Measurements from ENCODE around the gene IFITM1.
"Not testable (repeated sequence)": the region's sequence is repeated elsewhere in the genome, so short reads cannot be mapped to it uniquely, and the experiment has no call there.

IFITM1 gene

DNA sequence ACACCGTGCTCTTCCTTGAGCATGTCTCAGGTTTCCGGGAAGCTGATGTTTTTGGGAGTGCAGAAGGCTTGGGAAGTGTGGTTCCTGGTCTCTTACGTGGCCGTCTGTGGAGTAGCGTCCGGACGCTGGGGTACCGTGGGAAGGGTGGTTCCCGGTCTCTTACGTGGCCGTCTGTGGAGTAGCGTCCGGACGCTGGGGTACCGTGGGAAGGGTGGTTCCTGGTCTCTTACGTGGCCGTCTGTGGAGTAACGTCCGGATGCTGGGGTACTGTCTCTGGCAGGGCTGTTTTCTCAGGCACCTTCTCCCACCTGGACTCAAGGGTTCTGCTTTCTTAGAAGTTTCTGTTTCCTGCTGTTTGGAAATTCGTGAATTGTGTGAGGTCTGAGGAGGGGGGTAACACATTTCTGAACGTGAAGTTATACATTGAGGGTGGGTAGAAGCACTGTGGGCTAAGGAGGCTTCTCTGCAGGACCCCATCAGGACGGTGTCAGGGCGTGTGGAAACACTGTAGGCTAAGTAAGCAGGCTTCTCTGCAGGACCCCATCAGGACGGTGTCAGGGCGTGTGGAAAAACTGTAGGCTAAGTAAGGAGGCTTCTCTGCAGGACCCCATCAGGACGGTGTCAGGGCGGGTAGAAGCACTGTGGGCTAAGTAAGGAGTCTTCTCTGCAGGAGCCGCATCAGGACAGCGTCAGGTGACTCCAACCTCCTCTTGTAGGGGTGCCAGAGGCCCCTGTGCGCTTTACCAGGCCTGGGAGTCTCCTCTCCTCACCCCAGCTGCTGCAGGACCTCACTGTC is 12.2 kb downstream of the IFITM1 start:
- DNase-seq = no peak

DNA sequence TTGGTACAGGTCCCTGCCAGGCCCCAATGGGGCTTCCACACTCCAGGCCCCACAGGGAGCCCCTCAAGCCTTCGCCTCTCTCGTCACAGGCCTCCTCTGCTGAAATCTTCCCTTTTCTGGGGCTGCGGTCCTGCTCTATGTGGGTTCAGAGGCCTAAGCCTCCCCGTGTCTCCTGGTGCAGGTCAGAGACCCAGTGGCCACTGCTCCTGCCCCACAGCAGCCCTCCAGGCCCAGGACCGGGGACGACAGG is 12.7 kb downstream of the IFITM1 start:
- DNase-seq = no peak

DNA sequence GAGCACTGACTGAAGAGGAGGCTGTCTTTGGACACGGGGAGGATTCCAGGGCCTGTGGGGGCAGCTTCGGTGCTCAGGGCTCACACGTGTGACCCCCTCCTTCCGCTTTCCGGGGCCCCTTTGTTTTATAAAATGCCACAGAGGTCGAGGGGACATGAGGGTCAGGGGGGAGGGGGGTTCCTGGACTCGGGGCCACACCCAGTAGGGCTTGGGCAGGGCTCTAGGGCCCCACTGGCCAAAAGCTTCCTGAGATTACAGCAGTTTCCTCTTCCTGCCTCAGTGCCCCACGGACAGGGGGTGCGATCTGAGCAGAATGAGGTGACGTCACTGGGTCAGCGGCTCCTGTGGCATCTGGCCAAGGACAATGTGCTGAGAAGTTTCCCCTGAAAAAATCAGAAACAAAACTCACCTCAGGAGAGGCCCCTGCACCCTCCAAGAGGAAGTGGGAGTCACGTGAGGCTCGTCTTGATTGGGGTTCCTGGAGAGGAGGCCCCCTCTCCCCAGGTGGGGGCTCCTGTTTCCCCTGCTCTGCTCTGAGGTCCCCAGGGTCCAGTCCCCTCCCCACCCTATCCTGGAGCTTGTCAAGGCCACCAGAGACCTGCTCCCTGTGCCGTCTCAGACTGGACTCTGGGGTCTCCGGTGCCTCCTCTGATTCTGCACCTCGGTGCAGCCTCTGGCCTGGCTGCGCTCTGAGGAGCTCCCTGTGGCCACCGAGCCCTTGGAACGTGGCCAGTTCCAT is 13.2 kb downstream of the IFITM1 start:
- DNase-seq = peak in 11 of 56 donors; percentile 12 to 65 (median 25)

DNA sequence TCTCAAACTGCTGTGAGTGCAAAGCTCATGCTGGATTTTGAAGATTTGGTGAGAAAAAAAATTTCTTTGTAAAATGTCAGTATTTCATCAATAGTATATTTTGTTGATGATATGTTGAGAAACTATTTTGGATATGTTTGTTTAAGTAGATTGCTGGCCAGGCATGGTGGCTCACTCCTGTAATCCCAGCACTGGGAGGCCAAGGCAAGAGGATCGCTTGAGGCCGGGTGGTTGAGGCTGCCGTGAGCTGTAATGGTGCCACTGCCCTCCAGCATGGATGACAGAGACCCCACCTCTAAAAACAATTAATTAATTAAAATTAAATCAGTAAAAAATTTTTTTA is 13.7 kb downstream of the IFITM1 start:
- DNase-seq = no peak

DNA sequence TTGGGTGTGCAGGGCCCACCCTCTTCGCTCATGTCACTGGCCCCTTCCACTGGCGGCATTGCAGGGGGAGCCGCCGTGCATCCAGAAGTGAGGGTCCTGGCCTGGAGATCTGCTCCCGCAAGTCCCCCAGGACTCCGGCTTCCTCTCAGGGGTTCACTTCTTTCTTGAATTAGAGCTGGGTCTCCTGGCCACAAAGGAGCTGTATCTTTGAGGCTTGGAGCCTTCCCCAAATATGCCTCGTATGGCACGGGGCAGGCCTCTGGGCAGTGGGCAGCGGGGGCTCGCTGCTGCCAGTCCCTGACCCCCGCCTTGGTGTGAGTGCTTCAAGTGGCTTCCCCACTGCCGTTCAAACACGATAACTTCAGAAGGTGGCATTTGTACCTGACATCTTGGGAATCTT is 14.2 kb downstream of the IFITM1 start:
- DNase-seq = no peak

DNA sequence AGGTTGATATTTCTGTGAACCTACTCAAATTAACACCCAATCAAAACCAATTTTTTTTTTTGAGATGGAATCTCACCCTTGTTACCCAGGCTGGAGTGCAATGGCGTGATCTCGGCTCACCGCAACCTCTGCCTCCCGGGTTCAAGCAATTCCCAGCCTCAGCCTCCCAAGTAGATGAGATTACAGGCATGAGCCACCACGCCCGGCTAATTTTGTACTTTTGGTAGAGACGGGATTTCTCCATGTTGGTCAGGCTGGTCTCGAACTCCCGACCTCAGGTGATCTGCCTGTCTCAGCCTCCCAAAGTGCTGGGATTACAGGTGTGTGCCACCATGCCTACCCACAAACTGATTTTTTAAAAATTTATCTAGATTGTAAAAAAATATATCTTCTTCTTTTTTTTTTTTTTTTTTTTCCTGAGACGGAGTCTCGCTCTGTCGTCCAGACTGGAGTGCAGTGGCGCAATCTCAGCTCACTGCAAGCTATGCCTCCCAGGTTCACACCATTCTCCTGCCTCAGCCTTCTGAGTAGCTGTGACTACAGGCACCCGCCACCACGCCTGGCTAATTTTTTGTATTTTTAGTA is 14.8 kb downstream of the IFITM1 start:
- DNase-seq = not testable (repeated sequence)

DNA sequence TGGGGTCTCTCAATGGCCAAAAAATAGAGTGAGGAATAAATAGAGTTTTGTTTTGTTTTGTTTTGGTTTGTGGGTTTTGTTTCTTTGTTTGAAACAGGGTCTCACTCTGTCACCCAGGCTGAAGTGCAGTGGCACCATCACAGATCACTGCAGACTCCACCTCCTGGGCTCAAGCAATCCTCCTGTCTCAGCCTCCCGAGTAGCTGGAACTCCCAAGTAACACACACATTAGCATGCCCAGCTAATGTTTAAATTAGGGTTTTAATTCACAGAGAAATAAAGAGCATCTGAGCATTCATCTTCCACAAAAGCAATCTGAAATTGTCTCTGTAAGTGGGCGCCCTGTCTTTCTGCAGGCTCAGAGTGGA is 16.0 kb downstream of the IFITM1 start:
- no peak for DNase-seq

DNA sequence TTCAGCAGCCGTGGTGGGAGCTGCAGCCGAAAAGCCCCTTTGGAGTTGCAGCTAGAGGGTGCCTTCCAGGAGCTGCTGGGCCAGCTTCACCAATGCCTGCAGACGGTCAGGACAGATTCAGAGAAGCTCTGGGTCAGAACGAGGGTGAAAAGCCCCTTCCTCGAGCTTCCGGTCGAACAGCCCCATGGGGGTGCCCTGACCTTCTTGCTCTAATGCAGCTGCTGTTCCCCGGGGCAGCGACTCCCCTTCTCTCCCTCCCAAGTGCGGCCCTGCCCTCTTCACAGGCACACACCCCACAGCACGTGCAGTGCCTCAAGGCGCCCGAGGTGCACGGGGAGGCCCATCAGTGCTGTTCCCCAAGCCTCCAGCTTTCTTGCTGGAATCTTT is 16.5 kb downstream of the IFITM1 start:
- DNase-seq = no peak

DNA sequence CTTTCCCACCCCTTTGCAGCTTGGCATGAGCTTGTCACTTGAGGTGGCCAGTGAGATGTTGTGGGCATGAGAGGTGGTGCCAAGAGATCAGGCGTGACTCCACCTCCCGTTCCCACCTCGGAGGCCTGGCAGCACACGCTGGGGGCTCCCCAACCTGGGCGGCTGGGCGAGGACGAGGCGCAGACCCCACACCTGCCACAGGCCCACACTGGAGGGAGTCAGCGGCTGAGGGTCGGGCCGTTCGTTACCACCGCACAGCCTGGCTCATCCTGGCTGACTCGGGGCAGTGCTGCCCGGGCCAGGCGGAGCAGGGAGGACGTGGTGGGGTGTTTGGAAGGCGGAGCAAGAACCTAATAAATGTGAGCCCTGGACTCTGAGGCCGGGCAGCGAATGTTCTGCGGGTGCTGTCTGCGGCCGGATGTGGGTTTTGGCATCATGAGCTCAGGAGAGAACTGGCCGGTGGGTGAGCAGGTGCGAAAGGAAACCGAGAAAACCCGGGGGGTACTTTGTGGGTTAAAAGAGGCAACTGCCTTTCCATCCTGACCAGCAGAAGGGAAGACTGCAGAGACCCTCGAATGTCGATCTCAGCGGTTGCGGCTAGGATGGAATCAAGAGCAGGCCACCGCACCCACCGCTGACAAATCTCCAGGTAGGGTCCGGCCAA is 17.0 kb downstream of the IFITM1 start:
- no peak for DNase-seq

DNA sequence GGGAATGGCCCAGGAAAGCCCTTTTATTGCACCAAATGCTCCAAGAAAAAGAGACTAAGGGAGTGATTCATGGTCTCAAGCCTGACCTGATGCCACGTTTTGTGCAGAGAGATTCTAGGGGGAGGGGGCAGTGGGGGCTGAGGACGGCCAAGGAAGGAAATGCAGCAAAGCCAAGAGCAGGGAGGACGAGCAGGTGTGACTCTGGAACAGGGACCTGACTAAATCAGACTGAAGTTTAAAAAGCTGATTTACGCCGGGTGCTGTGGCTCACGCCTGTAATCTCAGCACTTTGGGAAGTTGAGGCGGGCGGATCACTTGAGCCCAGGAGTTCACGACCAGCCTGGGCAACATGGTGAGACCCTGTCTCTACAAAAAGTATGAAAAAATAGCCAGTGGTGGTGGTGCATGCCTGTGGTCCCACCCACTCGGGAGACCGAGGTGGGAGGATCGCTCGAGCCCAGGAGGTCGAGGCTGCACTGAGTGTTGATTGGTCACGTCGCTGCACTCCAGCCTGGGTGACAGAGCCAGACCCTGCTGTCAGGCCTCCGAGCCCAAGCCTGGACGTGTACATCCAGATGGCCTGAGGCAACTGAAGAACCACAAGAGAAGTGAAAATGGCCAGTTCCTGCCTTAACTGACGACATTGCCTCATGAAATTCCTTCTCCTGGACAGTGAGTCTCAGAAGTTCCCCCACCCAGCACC is 17.7 kb downstream of the IFITM1 start:
- DNase-seq = no peak

DNA sequence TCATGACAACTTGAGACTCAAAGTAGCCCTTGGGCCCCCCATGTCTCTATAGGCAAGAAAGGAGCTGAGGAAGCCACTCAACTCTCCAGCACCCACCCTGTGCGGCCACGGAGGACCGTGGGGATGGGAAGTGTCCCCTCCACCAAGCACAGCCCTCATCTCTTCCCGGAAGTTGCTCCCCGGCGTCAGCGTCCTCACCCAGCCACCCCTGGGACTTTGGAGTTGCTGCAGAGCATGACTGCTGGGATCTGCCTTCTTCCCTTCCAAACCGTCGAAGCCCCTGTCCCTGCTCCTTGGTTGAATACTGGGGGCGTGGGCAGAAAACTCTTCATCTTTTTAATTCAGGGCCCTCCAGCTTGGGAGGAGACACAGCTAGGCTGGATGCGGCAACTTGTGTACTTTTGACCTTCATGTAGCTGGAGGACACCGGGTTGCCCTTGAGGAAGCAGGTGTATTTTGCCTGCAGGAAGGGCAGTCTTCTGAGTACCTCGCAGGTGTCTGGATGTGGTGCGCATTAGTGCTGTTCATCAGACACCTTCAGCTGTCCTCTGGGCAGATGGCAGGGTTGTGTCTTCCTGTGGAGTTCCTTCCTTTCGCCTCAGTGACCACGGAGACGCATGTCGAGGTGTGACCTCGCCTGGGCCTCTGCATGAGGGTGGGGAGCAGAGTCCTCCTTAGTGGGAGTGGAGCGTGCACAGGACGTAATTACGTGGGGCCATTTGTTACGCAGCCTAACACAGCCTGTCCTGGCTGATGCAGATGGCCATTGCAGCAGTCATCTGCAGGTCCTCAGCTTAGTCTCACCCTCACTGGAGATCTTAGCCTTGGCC is 19.0 kb downstream of the IFITM1 start:
- DNase-seq = no peak

DNA sequence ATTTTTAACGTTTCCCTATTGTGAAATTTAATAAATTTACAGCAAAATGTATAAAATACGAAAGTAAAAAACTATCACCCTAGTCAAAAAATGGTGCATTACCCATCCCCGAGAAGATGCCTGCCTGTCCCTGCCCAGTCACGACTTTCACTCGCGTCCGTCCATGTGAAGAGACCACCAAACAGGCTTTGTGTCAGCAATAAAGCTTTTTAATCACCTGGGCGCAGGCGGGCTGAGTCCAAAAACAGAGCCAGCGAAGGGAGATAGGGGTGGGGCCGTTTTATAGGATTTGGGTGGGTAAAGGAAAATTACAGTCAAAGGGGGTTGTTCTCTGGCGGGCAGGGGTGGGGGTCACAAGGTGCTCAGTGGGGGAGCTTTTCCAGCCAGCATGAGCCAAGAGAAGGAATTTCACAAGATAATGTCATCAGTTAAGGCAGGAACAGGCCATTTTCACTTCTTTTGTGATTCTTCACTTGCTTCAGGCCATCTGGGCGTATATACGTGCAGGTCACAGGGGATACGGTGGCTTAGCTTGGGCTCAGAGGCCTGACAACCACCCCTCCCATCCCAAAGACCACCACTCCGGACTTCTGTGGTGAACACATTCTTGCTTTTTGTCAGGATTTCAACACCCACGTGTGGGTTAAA is 19.9 kb downstream of the IFITM1 start:
- DNase-seq = not testable (repeated sequence)

DNA sequence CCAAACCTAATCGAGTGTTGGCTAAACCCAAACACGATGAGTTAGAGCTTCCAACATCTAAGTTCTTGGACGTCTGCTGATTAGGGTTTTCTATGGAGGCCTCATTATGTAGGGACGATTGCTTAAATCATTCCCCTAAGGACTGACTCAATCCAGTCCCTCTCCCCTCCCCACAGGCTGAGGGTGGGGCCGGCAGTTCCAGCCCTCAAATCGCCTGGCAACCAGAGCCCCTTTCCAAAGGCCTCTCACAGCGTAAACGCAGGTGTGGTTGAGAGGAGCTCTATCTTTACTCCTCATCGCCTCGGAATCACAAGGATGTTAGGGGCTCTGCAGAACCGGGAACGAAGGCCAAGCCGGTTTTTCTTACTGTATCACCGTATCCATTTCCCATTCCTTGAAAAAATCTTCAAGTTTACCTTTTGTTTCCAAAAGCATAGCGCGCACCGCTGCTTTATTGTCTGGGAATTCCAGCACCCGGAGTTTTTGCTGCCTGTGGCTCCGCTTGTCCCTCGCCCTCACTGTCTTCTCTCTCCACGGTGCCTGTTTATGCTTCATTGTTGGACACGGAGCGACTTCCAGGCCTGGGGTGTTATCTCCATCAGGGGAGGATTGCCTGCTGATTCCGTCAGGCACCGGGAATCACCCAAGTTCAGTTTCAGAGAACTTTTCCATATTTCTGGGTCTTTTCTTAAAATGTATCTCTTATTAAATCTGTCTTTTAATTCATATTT is 20.6 kb downstream of the IFITM1 start:
- no peak for DNase-seq

DNA sequence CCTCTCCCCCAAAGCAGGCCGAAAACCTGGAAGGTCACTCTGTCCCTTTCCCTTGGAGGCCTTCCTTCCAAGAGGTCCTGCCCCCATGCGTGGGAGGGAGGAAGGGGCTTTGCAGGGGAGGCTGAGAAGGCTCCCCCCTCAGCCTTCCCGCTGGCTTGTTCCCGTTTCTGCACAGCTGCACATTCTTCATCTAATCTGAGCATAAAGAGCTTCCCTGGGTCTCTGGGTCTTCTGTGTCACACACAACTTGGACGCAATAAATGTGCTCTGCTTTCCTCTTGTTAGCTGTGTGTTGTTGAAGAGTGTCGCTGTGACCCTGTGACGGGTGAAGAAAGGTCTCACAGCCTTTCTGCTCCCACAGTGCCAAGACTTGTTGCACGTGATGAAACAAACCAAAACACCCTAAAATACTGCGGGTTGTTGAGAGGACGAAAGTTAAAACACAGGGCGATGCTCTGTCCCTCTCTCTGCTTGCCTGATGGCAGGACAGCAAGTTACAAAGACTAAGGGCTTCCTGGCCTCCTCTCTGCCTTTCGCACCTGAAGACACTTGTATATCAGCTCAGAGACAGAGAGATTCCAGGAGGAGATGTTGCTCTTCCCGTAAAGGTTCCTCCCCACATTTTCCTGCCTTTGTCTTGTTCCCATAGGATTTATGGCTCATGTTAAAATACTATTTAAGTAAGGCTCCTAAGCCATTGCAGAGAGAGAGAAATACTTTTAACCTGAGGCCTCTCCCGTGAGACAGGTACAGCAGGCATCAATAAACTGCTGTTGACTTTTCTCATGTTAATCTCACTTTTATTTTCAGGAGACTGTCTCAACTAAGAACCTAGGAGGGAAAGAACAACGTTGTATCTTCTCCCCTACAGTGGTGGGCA is 22.2 kb downstream of the IFITM1 start:
- DNase-seq = peak in 4 of 56 donors; percentile 25 to 55 (median 38)

DNA sequence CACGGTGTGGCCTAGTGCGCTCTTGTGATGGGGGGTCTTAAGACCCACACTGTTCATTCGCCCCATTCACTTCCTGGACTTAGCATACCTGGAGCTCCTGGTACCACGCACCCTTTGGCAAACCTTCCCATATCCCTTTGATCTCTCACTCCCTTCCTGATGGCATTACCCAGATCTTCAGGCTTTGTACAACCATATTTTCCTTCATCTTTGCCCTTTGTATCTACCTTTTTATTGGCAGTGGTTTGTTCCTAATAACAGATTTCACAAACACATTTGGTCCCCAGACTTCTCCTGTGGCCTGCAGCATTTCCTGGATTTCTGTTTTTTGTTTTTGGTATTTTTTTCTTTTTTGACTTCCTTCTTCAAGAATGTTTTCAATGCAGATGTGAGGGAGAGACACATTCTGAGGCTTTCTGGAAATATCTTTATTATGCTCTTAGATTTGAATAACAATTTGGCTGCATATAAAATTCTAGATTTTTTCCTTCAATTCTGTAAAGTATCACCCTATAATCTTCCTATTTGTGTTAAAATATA is 22.9 kb downstream of the IFITM1 start:
- no peak for DNase-seq

DNA sequence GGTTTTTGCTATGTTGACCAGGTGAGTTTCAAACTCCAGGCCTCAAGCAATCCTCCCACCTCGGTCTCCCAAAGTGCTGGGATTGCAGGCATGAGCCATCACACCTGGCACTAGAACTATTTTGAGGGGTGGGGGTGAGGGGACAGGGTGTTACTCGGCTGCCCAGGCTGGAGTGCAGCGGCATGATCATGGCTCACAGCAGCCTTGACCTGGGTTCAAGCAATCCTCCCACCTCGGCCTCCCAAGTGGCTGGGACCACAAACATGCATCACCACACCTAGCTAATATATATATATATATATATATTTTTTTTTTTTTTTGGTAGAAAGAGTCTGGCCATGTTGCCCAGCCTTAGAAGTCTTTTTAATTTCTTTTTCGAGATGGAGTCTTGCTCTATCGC is 23.9 kb downstream of the IFITM1 start:
- DNase-seq = no peak

DNA sequence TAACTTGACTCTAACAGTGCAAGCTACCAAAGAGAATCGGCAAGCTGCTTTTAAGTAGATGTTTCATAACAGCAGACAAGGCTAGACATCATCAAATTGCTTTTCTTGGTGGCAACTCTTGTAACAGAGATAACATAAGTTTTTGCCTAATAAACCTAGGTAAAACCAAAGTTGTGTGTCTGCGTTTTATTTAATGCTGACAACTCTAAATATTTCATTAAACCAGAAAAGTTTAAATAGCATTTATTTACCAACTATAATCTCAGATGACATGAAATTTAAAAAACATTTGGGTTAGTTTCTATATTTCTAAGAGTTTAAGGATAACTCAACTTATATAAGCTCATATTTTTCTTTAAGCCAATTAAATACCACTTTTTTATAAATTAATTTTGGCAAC is 26.1 kb downstream of the IFITM1 start:
- no peak for DNase-seq
